Transverse colon (tissue), 4 donors: Measurements from ENCODE around the gene GPBP1. TPM values are rescaled to one million over a fixed set of nuclear protein-coding genes. Genes with fewer than 3 reads are reported as not detected.

ENCODE experiments used
- DNase-seq: peaks from one replicate; pipeline ENCODE4 v3.0.0-alpha.2; 2019
- H3K27ac ChIP-seq, 4 donors: fragments of 200-600 bp; sonication (generic); 2 replicates each; pipeline ENCODE4 v1.5.1; 2016 to 2018; ENCODE audit warnings: inconsistent platforms in 4 of 4
- H3K27me3 ChIP-seq: fragments of 200-600 bp; sonication (generic); 2 replicates; pipeline ENCODE4 v1.5.1; 2017; ENCODE audit warnings: inconsistent platforms
- H3K36me3 ChIP-seq, 4 donors: fragments of 200-600 bp; sonication (generic); 2 replicates each; pipeline ENCODE4 v1.5.1; 2017 to 2019; ENCODE audit warnings: inconsistent platforms in 4 of 4
- H3K4me1 ChIP-seq, 4 donors: fragments of 200-600 bp; sonication (generic); 2 replicates each; pipeline ENCODE4 v1.5.1; 2017 to 2020; ENCODE audit warnings: inconsistent platforms in 4 of 4
- H3K4me3 ChIP-seq, 4 donors: fragments of 200-600 bp; sonication (generic); 1 replicate in 1 of 4; 2 replicates in 3 of 4; pipeline versions ENCODE4 v1.5.1 to v1.6.1; 2017 to 2019; ENCODE audit warnings: inconsistent platforms in 4 of 4
- H3K9me3 ChIP-seq, 2 donors: fragments of 200-600 bp; sonication (generic); 2 replicates each; pipeline ENCODE4 v1.5.1; 2017 to 2019; ENCODE audit warnings: inconsistent platforms in 2 of 2
- EP300 ChIP-seq: sonication (generic); formaldehyde crosslinking; IDR thresholded peaks from one replicate; pipeline ENCODE4 v1.6.1; 2017; ENCODE audit warnings: antibody characterized with exemption, low read depth
- POLR2A ChIP-seq: fragments of 450-650 bp; IDR thresholded peaks from one replicate; pipeline ENCODE4 v1.6.1; 2016; ENCODE audit warnings: antibody characterized with exemption, mild to moderate bottlenecking, moderate library complexity
- POLR2AphosphoS5 ChIP-seq, 3 donors: sonication (generic); formaldehyde crosslinking; IDR thresholded peaks; one replicate each; pipeline ENCODE4 v1.6.1; 2016; ENCODE audit warnings: antibody characterized with exemption in 3 of 3
- WGBS, 2 donors: methylation state at CpG; one replicate each; pipeline ENCODE4 v1.1.5; 2018; ENCODE audit warnings: low coverage in 1 of 2; 5-methylcytosine and 5-hydroxymethylcytosine counted together
- in situ Hi-C, 4 donors: fragments of 200-750 bp; cut with MboI; loops; one replicate each; pipeline versions ENCODE4 v1.15.0 to v1.15.1; 2017; ENCODE audit warnings: low sequenced_read_pairs in 3 of 4, low pct_ligation_motif_present in 1 of 4, low pct_unique_long_range_greater_than_20kb in 1 of 4
- intact Hi-C: fragments of 100-400 bp; cut with DNase I; formaldehyde crosslinking; loops from one replicate; pipeline ENCODE4 v1.15.1; 2023; ENCODE audit warnings: low total_unique reads
- total RNA-seq, 4 donors: library from RNA; depleted of rRNA; stranded (reverse); fragments of >200 nt; gene quantifications; one replicate each; pipeline ENCODE4 v1.1.0, GENCODE V29; 2016
- TF ChIP-seq, protein P1 (sequence below), 5 experiments: fragments of 200-600 bp in 3 of 5; fragments of 450-650 bp in 2 of 5; sonication (generic) in 3 of 5; IDR thresholded peaks; 1 replicate in 2 of 5; 2 replicates in 3 of 5; pipeline ENCODE4 v1.5.1; 2016 to 2017; ENCODE audit warnings: antibody characterized with exemption in 5 of 5, inconsistent platforms in 3 of 5, mild to moderate bottlenecking in 2 of 5, moderate library complexity in 1 of 5

The GPBP1 gene
- total RNA-seq, 4 donors from 2014 or later, result 36.7 to 95.1 (median 75.6) TPM

DNA sequence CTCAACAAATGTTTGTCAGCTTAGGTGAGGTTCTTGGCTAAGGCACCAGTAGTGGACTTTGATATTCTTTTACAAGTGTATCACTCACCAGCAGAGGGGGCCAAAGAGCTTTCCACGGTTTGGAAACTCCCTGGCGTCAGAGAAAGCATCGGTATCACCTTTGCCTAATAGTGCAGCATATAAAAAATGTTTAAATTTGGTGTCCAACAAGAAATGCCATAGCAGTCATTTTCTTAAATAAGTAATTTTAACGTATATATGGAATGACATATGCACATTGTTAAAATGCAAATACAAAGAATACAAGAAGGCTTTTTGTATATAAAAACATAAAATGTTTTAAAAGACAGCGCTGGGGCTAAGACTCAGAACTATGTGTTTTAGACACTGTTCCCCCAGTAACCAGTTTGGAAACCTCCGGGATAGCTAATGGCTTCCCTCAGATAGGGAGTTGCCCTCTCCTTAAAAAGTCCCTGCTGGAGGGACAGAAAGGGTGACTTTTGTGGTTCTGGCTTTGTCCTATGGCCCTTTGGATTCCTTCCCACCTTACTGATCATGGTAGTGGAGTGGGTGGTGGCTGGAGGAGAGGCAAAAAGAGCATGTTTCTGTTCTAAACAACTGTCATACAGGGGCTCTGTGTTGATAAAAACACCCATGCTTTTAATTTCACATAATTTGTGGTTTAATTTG is 124.6 kb downstream of the GPBP1 start:
- Histone ChIP-seq H3K27ac (peak overlapping the region; percentile 27 to 65 (median 52)), H3K4me3 (no peak overlapping the region), H3K4me1 (peaks cover 4 to 10% (median 8%) of the 10 kb centered on the region in 4 donors), H3K9me3 (no peaks in the 10 kb centered on the region), H3K27me3 (no peaks in the 10 kb centered on the region), H3K36me3 (no peaks in the 10 kb centered on the region)
- intact Hi-C loops (loop anchor here (1.0 kb wide), 1 partner anchor 1162 kb away; the partner anchor contains the start of gene PLK2), in situ Hi-C loops (loop anchor here in 3 of 4 donors (10.0 kb wide), 1 partner anchor 1166 kb away; the partner anchor contains the start of gene PLK2 (in 3 of the 3))
- 0 to 12% methylated on average over 6 of the region's 6 CpGs for WGBS, 2 donors
- DNase-seq, result peak; percentile 94
- TF ChIP-seq, protein P1, sequence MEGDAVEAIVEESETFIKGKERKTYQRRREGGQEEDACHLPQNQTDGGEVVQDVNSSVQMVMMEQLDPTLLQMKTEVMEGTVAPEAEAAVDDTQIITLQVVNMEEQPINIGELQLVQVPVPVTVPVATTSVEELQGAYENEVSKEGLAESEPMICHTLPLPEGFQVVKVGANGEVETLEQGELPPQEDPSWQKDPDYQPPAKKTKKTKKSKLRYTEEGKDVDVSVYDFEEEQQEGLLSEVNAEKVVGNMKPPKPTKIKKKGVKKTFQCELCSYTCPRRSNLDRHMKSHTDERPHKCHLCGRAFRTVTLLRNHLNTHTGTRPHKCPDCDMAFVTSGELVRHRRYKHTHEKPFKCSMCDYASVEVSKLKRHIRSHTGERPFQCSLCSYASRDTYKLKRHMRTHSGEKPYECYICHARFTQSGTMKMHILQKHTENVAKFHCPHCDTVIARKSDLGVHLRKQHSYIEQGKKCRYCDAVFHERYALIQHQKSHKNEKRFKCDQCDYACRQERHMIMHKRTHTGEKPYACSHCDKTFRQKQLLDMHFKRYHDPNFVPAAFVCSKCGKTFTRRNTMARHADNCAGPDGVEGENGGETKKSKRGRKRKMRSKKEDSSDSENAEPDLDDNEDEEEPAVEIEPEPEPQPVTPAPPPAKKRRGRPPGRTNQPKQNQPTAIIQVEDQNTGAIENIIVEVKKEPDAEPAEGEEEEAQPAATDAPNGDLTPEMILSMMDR (IDR thresholded peaks at IDR 0.05), result peak; percentile 71 to 80 (median 76)
- TF ChIP-seq EP300, result no peak

- intact Hi-C loops, result loop anchor here (1.0 kb wide), 1 partner anchor 1161 kb away; the partner anchor contains the start of gene PLK2
- H3K27me3 ChIP-seq, result no peaks in the 10 kb centered on the region
- in situ Hi-C loops, result loop anchor here in 3 of 4 donors (10.0 kb wide), 1 partner anchor 1166 kb away; the partner anchor contains the start of gene PLK2 (in 3 of the 3)
- H3K36me3 ChIP-seq, result no peaks in the 10 kb centered on the region
- peak overlapping the region; percentile 27 to 65 (median 52) for H3K27ac ChIP-seq
- peak overlapping the region in 1 of 4 donors; percentile 1 for H3K4me3 ChIP-seq
- DNase-seq, result peak; percentile 30
- 10 to 41% methylated on average over 6 to 15 of the region's 15 CpGs for WGBS, 2 donors
- peaks cover 4 to 10% (median 8%) of the 10 kb centered on the region in 4 donors for H3K4me1 ChIP-seq
- TF ChIP-seq EP300, result no peak
- TF ChIP-seq, protein P1 (IDR thresholded peaks at IDR 0.05), result peak; percentile 49 to 79 (median 71)
- no peak for TF ChIP-seq POLR2AphosphoS5 (IDR thresholded peaks at IDR 0.05)
- H3K9me3 ChIP-seq, result no peaks in the 10 kb centered on the region
Observed at GRCh38 chr5:57298985-57299491, 125.2 kb downstream of the GPBP1 start.

GRCh38 chr5:57299986-57300385 is 126.1 kb downstream of the GPBP1 start:
- no peaks in the 10 kb centered on the region for H3K36me3 ChIP-seq
- TF ChIP-seq EP300 (no peak), POLR2AphosphoS5 (IDR thresholded peaks at IDR 0.05) (no peak), POLR2A (no peak)
- TF ChIP-seq, protein P1 (IDR thresholded peaks at IDR 0.05), result no peak

GRCh38 chr5:57302164-57302563 is 128.3 kb downstream of the GPBP1 start:
- H3K4me3 ChIP-seq, result no peak overlapping the region
- H3K9me3 ChIP-seq, result peaks cover 0 to 9% of the 10 kb centered on the region in 2 donors
- no peaks in the 10 kb centered on the region for H3K27me3 ChIP-seq
- H3K27ac ChIP-seq, result no peak overlapping the region
- peaks cover 4 to 10% (median 8%) of the 10 kb centered on the region in 4 donors for H3K4me1 ChIP-seq
- WGBS, 2 donors, result 30 to 46% methylated on average over 4 to 6 of the region's 6 CpGs
- no peaks in the 10 kb centered on the region for H3K36me3 ChIP-seq
- in situ Hi-C loops (loop anchor here in 2 of 4 donors (10.0 to 25.0 kb wide), 2 partner anchors 485 to 1153 kb away; no protein-coding TSS in a partner anchor), intact Hi-C loops (loop anchor here (10.0 kb wide), 1 partner anchor 473 kb away; no protein-coding TSS in a partner anchor)
- DNase-seq, result peak; percentile 64
- TF ChIP-seq EP300 (no peak), POLR2AphosphoS5 (IDR thresholded peaks at IDR 0.05) (no peak), POLR2A (no peak)
- TF ChIP-seq, protein P1 (IDR thresholded peaks at IDR 0.05), result no peak

More at GRCh38 chr5:57299986-57300385, 126.1 kb downstream of the GPBP1 start:
- 93 to 100% methylated on average over 1 to 3 of the region's 3 CpGs for WGBS, 2 donors
- in situ Hi-C loops (loop anchor here (10.0 to 25.0 kb wide), 3 partner anchors 487 to 1165 kb away; partner anchors contain the start of gene PLK2 (in 3 of the 4)), intact Hi-C loops (loop anchor here (10.0 kb wide), 1 partner anchor 475 kb away; no protein-coding TSS in a partner anchor)
- H3K9me3 ChIP-seq, result no peaks in the 10 kb centered on the region
- no peaks in the 10 kb centered on the region for H3K27me3 ChIP-seq
- peaks cover 4 to 10% (median 8%) of the 10 kb centered on the region in 4 donors for H3K4me1 ChIP-seq
- DNase-seq, result no peak
- H3K27ac ChIP-seq, result no peak overlapping the region
- H3K4me3 ChIP-seq, result no peak overlapping the region
